Fibroblast of pulmonary artery (primary cell): ENCODE data around the gene TKFC.

Source experiments
- DNase-seq: peaks from one replicate; pipeline ENCODE4 v3.0.0-alpha.2; 2010; ENCODE audit warnings: low read depth
- H3K4me3 ChIP-seq: replicated peaks from 2 replicates; pipeline ENCODE4 v1.5.1; 2011; ENCODE audit warnings: low read depth, mild to moderate bottlenecking, control low read depth, low read length, moderate library complexity
- TF ChIP-seq, protein P1 (sequence below): IDR thresholded peaks from 2 replicates; pipeline ENCODE4 v1.5.1; 2011; ENCODE audit warnings: mild to moderate bottlenecking, control low read depth, low read length, inconsistent platforms; ENCODE audit errors: missing control alignments

The TKFC gene

DNA sequence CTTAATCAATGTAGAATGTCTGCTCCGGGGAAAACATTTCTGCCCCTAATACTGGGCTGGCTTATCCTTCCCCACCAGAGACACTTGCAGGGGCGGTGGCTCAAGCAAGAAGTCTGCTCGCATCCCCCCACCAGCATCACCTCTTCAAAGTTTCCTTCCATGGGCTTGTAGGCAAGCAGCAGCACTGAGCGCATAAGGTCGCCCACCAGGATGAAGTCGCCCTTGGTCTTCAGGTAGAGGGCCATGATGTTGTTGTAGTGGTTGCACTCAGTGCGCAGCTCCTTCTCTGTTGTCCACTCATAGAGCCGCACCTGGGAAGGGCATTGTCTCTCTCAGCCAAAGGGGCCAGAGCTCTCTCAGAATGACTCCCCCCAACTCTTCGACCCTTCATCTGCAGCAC is 29.3 kb upstream of the TKFC start:
- DNase-seq = no peak
- TF ChIP-seq, protein P1, sequence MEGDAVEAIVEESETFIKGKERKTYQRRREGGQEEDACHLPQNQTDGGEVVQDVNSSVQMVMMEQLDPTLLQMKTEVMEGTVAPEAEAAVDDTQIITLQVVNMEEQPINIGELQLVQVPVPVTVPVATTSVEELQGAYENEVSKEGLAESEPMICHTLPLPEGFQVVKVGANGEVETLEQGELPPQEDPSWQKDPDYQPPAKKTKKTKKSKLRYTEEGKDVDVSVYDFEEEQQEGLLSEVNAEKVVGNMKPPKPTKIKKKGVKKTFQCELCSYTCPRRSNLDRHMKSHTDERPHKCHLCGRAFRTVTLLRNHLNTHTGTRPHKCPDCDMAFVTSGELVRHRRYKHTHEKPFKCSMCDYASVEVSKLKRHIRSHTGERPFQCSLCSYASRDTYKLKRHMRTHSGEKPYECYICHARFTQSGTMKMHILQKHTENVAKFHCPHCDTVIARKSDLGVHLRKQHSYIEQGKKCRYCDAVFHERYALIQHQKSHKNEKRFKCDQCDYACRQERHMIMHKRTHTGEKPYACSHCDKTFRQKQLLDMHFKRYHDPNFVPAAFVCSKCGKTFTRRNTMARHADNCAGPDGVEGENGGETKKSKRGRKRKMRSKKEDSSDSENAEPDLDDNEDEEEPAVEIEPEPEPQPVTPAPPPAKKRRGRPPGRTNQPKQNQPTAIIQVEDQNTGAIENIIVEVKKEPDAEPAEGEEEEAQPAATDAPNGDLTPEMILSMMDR = no peak
- no peak overlapping the region for H3K4me3 ChIP-seq

DNA sequence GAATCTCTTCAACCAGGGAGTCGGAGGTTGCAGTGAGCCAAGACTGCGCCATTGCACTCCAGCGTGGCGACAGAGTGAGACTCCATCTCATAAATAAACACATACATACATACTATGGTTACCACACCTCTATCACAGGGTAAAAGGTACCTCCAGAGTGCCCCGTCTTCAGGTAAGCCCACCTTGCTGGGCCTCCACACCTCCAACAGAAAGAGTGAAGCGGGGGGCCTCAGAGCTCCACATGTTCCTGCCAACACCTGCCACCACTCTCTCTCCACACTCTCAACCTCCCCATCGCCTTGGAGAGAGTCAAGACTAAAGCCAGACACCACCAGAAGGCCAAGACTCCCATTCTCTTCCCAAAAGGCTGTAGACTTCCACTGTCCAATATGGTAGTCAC is 27.6 kb upstream of the TKFC start:
- no peak for DNase-seq
- TF ChIP-seq, protein P1 = no peak
- no peak overlapping the region for H3K4me3 ChIP-seq

DNA sequence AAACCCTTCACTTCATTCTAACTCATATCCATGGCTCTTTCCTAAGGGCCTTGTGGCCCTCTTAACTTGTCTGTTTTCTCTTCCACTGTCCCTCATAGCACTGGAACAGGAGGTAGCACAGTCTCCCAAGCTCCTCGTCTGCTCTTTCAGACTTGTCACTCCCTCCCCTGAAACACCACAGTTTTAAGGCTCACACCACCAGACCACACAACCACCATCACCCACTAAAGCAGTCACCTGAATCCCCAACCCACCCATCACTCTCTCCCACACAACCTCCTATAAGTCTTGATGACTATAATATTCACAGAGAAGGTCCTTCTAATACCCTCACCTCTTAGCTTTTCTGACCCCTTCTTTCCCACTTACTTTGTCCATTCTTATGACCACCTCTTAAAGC is 26.8 kb upstream of the TKFC start:
- H3K4me3 ChIP-seq = no peak overlapping the region
- no peak for DNase-seq
- TF ChIP-seq, protein P1 = no peak

DNA sequence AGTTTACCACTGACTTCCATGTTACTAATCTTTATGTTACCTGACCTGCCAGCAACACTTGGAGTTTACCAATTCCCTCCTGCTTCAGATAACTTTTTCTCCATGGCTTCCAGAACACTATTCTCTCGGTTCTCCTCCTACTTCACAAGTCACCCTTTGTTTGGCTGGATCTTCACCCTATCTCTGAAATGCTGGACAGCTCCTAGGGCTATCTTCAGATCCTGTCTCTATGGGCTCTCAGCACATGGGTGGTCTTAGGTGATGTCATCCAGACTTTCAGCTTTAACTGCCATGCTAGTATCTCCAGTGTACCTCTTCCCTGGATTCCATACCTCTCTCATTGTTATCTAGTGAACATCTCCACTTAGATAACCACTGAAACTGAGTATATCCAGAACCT is 25.7 kb upstream of the TKFC start:
- DNase-seq = no peak
- no peak overlapping the region for H3K4me3 ChIP-seq
- TF ChIP-seq, protein P1 = no peak

DNA sequence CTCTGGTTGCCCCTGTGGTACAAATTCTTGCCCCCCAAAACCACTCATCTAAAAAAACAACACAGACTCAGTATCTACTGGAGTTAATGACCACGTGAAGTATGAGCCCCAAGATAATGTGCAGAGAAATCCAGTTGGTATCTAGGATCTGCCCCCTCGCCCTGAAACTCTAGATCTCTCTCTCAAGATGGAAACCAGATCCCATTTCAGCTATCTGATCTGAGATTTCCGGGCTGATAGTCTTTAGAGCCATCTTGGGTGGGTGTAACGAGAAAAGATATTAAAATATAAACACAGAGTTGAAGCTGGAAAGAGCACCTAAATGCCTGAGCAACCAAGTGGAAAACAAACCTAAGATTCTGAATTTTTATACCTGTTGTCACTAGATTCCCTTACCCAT is 23.9 kb upstream of the TKFC start:
- DNase-seq = no peak
- no peak overlapping the region for H3K4me3 ChIP-seq
- TF ChIP-seq, protein P1 = no peak

DNA sequence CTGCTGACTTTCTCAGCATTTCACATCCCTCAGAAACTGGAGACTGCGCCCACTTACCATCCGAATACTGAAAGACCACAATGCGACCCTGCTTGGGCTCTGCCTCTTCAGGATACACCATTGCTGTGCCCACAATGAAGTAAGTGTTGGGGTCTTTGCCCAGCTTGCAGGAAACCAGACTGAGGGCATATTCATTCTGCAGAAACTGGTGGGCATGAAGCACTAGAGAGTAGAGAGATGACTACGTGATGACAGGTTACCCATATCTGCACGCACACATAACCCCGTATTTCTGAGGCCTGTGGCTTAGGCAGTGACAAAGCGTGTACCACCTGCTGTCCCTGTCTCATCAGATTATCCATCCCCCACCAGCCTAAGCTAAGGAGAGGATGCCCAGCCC is 23.3 kb upstream of the TKFC start:
- H3K4me3 ChIP-seq = no peak overlapping the region
- no peak for DNase-seq
- TF ChIP-seq, protein P1 = no peak

DNA sequence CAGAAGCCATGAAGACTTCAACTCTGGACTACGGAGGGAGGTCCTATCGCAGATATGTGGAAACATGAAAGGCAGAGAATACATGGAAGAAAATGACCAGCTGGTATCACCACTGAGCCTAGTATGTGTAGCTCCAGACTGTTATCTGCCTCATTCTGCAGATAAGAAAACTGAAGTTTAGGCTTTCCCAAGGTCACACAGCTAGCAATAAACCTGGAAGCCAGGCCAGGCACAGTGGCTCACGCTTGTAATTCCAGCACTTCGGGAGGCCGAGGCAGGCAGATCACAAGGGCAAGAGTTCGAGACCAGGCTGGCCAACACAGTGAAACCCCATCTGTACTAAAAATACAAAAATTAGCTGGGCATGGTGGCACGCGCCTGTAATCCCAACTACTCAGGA is 22.3 kb upstream of the TKFC start:
- no peak overlapping the region for H3K4me3 ChIP-seq
- no peak for DNase-seq
- TF ChIP-seq, protein P1 = no peak
